ENCODE results near the gene L3MBTL3. TPM values are rescaled to one million over a fixed set of nuclear protein-coding genes. Genes with fewer than 3 reads are reported as not detected.

The L3MBTL3 gene
- total RNA-seq, result 10 to 100 TPM; 15.0 to 16.9 TPM

- ChIA-PET POLR2A (interaction anchor here (0.9 to 4.1 kb wide), 4 partner anchors 9 to 205 kb away, joined by 3 to 15 read pairs (median 4); partner anchors contain the start of gene SAMD3), CTCF (interaction anchor here (1.7 kb wide), 1 partner anchor 122 kb away, joined by 3 read pairs; no protein-coding TSS in a partner anchor)
- Mint-ChIP-seq H3K9me3 (no peaks in the 10 kb centered on the region), H3K36me3 (ENCODE audit: low read depth) (peaks cover 7% of the 10 kb centered on the region), H3K4me1 (peaks cover 19% of the 10 kb centered on the region), H3K27ac (peak within 1 kb of the TSS; percentile 86), H3K27me3 (no peaks in the 10 kb centered on the region), H3K4me3 (peak within 1 kb of the TSS; percentile 96)
- peak; percentile 88 for DNase-seq
These were observed at the start of gene L3MBTL3 for GRCh38 chr6:130018292-130018743. TSS of gene L3MBTL3 (plus strand) at chr6:130018581. CDS start at chr6:130042700, 24,119 bp downstream.

- Mint-ChIP-seq H3K9me3 (no peaks in the 10 kb centered on the region), H3K27ac (no peak overlapping the region), H3K4me1 (no peaks in the 10 kb centered on the region), H3K4me3 (no peak overlapping the region), H3K36me3 (ENCODE audit: low read depth) (no peaks in the 10 kb centered on the region), H3K27me3 (peaks cover 8% of the 10 kb centered on the region)
- DNase-seq, result no peak
- ChIA-PET POLR2A (no interaction called here), CTCF (no interaction called here)
These were observed 49.3 kb upstream of the L3MBTL3 start for GRCh38 chr6:129969064-129969463.

GRCh38 chr6:129976110-129976509, 42.3 kb upstream of the L3MBTL3 start:
- DNase-seq, result no peak
- CTCF ChIA-PET, result no interaction called here
- H3K27me3 Mint-ChIP-seq, result peaks cover 1% of the 10 kb centered on the region

GRCh38 chr6:129978148-129978916, 40.0 kb upstream of the L3MBTL3 start:
- Mint-ChIP-seq H3K36me3 (ENCODE audit: low read depth) (no peaks in the 10 kb centered on the region), H3K9me3 (peaks cover 14% of the 10 kb centered on the region), H3K4me3 (no peak overlapping the region), H3K4me1 (no peaks in the 10 kb centered on the region), H3K27me3 (no peaks in the 10 kb centered on the region), H3K27ac (no peak overlapping the region)
- ChIA-PET CTCF (interaction anchor here (0.6 to 1.2 kb wide), 2 partner anchors 12 to 355 kb away, joined by 3 to 4 read pairs; no protein-coding TSS in a partner anchor), POLR2A (no interaction called here)
- no peak for DNase-seq

More at GRCh38 chr6:129976110-129976509, 42.3 kb upstream of the L3MBTL3 start:
- H3K27ac Mint-ChIP-seq, result no peak overlapping the region
- no peak overlapping the region for H3K4me3 Mint-ChIP-seq
- no peaks in the 10 kb centered on the region for H3K36me3 Mint-ChIP-seq (ENCODE audit: low read depth)
- no peaks in the 10 kb centered on the region for H3K4me1 Mint-ChIP-seq
- POLR2A ChIA-PET, result no interaction called here
- H3K9me3 Mint-ChIP-seq, result peaks cover 14% of the 10 kb centered on the region

- no peaks in the 10 kb centered on the region for H3K4me1 Mint-ChIP-seq
- no peak for DNase-seq
- ChIA-PET CTCF (no interaction called here), POLR2A (no interaction called here)
- H3K36me3 Mint-ChIP-seq (ENCODE audit: low read depth), result no peaks in the 10 kb centered on the region
- H3K4me3 Mint-ChIP-seq, result no peak overlapping the region
- no peak overlapping the region for H3K27ac Mint-ChIP-seq
- H3K9me3 Mint-ChIP-seq, result peaks cover 14% of the 10 kb centered on the region
- H3K27me3 Mint-ChIP-seq, result no peaks in the 10 kb centered on the region
These were observed 37.6 kb upstream of the L3MBTL3 start for GRCh38 chr6:129980821-129981220.

GRCh38 chr6:129981598-129981997, 36.8 kb upstream of the L3MBTL3 start:
- H3K4me3 Mint-ChIP-seq, result no peak overlapping the region
- H3K27ac Mint-ChIP-seq, result no peak overlapping the region
- H3K27me3 Mint-ChIP-seq, result no peaks in the 10 kb centered on the region
- H3K36me3 Mint-ChIP-seq (ENCODE audit: low read depth), result no peaks in the 10 kb centered on the region
- H3K9me3 Mint-ChIP-seq, result peaks cover 14% of the 10 kb centered on the region
- ChIA-PET CTCF (no interaction called here), POLR2A (no interaction called here)
- H3K4me1 Mint-ChIP-seq, result no peaks in the 10 kb centered on the region
- no peak for DNase-seq

- ChIA-PET CTCF (interaction anchor here (1.6 kb wide), 1 partner anchor 11 kb away, joined by 3 read pairs; no protein-coding TSS in a partner anchor), POLR2A (no interaction called here)
- H3K27me3 Mint-ChIP-seq, result no peaks in the 10 kb centered on the region
- H3K27ac Mint-ChIP-seq, result peak overlapping the region; percentile 2
- H3K36me3 Mint-ChIP-seq (ENCODE audit: low read depth), result no peaks in the 10 kb centered on the region
- no peak for DNase-seq
- H3K9me3 Mint-ChIP-seq, result no peaks in the 10 kb centered on the region
- H3K4me1 Mint-ChIP-seq, result peaks cover 14% of the 10 kb centered on the region
- no peak overlapping the region for H3K4me3 Mint-ChIP-seq
These were observed 29.0 kb upstream of the L3MBTL3 start for GRCh38 chr6:129989396-129989795.

GRCh38 chr6:129992881-129993280, 25.5 kb upstream of the L3MBTL3 start:
- H3K4me1 Mint-ChIP-seq, result peaks cover 14% of the 10 kb centered on the region
- no peaks in the 10 kb centered on the region for H3K36me3 Mint-ChIP-seq (ENCODE audit: low read depth)
- CTCF ChIA-PET, result no interaction called here
- DNase-seq, result no peak
- POLR2A ChIA-PET, result no interaction called here
- peaks cover 2% of the 10 kb centered on the region for H3K27me3 Mint-ChIP-seq
- H3K4me3 Mint-ChIP-seq, result no peak overlapping the region
- no peaks in the 10 kb centered on the region for H3K9me3 Mint-ChIP-seq
- no peak overlapping the region for H3K27ac Mint-ChIP-seq

- POLR2A ChIA-PET, result no interaction called here
- no peaks in the 10 kb centered on the region for H3K36me3 Mint-ChIP-seq (ENCODE audit: low read depth)
- H3K27ac Mint-ChIP-seq, result no peak overlapping the region
- no peaks in the 10 kb centered on the region for H3K9me3 Mint-ChIP-seq
- H3K4me3 Mint-ChIP-seq, result no peak overlapping the region
- no peak for DNase-seq
- peaks cover 2% of the 10 kb centered on the region for H3K27me3 Mint-ChIP-seq
- CTCF ChIA-PET, result no interaction called here
- H3K4me1 Mint-ChIP-seq, result peaks cover 7% of the 10 kb centered on the region
These were observed 24.0 kb upstream of the L3MBTL3 start for GRCh38 chr6:129994410-129994809.

GRCh38 chr6:129996387-129996786, 22.0 kb upstream of the L3MBTL3 start:
- no peaks in the 10 kb centered on the region for H3K36me3 Mint-ChIP-seq (ENCODE audit: low read depth)
- no peak overlapping the region for H3K27ac Mint-ChIP-seq
- H3K27me3 Mint-ChIP-seq, result peaks cover 16% of the 10 kb centered on the region
- POLR2A ChIA-PET, result no interaction called here
- CTCF ChIA-PET, result no interaction called here
- no peak for DNase-seq
- peaks cover 1% of the 10 kb centered on the region for H3K4me1 Mint-ChIP-seq
- no peak overlapping the region for H3K4me3 Mint-ChIP-seq
- H3K9me3 Mint-ChIP-seq, result no peaks in the 10 kb centered on the region

GRCh38 chr6:130000526-130001421, 17.6 kb upstream of the L3MBTL3 start:
- Mint-ChIP-seq H3K4me3 (no peak overlapping the region), H3K36me3 (ENCODE audit: low read depth) (no peaks in the 10 kb centered on the region), H3K9me3 (no peaks in the 10 kb centered on the region), H3K4me1 (peaks cover 1% of the 10 kb centered on the region), H3K27ac (no peak overlapping the region), H3K27me3 (peaks cover 16% of the 10 kb centered on the region)
- ChIA-PET POLR2A (interaction anchor here (0.6 kb wide), 1 partner anchor 13 kb away, joined by 3 read pairs; no protein-coding TSS in a partner anchor), CTCF (no interaction called here)
- no peak for DNase-seq

GRCh38 chr6:130008236-130008873, 10.0 kb upstream of the L3MBTL3 start:
- H3K9me3 Mint-ChIP-seq, result no peaks in the 10 kb centered on the region
- DNase-seq, result no peak
- POLR2A ChIA-PET, result no interaction called here
- CTCF ChIA-PET, result no interaction called here
- peaks cover 4% of the 10 kb centered on the region for H3K27me3 Mint-ChIP-seq
- no peaks in the 10 kb centered on the region for H3K4me1 Mint-ChIP-seq
- no peak overlapping the region for H3K27ac Mint-ChIP-seq
- no peaks in the 10 kb centered on the region for H3K36me3 Mint-ChIP-seq (ENCODE audit: low read depth)
- H3K4me3 Mint-ChIP-seq, result no peak overlapping the region

- POLR2A ChIA-PET, result no interaction called here
These were observed 9.2 kb upstream of the L3MBTL3 start for GRCh38 chr6:130009146-130009545.

More at GRCh38 chr6:130009146-130009545, 9.2 kb upstream of the L3MBTL3 start:
- no peak for DNase-seq
- H3K9me3 Mint-ChIP-seq, result no peaks in the 10 kb centered on the region
- H3K4me3 Mint-ChIP-seq, result no peak overlapping the region
- no peaks in the 10 kb centered on the region for H3K4me1 Mint-ChIP-seq
- H3K27me3 Mint-ChIP-seq, result peaks cover 4% of the 10 kb centered on the region
- no peaks in the 10 kb centered on the region for H3K36me3 Mint-ChIP-seq (ENCODE audit: low read depth)
- CTCF ChIA-PET, result interaction anchor here (0.8 kb wide), 1 partner anchor 12 kb away, joined by 3 read pairs; no protein-coding TSS in a partner anchor
- no peak overlapping the region for H3K27ac Mint-ChIP-seq
